ENCODE measurements around the gene ZNF655. TPM values are rescaled to one million over a fixed set of nuclear protein-coding genes. Genes with fewer than 3 reads are reported as not detected.
"Not testable (repeated sequence)": the region's sequence is repeated elsewhere in the genome, so short reads cannot be mapped to it uniquely, and the experiment has no call there.

Gene ZNF655, protein sequence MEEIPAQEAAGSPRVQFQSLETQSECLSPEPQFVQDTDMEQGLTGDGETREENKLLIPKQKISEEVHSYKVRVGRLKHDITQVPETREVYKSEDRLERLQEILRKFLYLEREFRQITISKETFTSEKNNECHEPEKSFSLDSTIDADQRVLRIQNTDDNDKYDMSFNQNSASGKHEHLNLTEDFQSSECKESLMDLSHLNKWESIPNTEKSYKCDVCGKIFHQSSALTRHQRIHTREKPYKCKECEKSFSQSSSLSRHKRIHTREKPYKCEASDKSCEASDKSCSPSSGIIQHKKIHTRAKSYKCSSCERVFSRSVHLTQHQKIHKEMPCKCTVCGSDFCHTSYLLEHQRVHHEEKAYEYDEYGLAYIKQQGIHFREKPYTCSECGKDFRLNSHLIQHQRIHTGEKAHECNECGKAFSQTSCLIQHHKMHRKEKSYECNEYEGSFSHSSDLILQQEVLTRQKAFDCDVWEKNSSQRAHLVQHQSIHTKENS
- 10.0 and 10.9 TPM in 2 replicates for total RNA-seq

DNA sequence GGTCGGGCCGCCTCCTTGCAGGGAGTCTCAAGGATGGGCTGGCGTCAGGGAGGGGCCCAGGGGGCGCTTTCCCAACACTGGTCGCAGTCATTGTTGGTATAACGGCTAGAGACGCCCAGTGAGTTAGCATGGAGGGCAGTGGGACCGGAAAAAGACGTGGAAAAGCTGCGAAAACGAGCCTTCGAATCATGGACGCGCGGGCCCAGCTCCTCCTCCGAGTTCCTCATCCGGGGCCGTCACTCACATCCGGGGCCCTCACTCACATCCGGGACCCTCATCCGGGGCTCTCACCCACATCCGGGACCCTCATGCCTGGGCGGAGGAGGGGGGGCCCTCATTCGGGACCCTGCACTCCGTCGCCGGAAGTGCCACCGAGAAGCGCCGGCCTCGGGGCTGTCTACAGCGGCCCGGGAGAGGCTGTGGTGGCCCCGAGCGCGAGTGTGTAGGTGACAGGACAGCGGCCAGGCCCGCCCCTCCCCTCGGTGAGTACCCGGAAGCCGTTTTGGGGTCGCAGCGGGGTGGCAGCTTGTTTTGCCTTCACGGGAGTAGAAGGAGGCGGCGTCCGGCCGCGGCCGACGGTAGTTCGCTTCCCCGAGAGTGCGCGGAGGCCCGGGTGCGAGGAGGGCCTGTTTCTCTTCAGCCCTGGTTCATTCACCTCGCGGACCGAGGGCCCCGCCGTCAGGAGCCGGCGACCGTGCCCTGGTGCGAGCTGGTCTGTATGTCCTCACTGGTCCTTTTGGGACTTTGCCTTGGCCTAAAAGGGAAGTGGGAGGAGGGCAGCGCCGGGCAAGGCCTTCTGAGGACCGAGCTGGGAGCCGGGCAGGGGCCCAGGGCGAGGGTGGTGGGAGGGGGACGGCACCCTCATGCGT is at the start of gene ZNF655:
Gene ZNF655 (plus strand): TSS at position 337 of the 869 bp plus-strand sequence. CDS start 1,918 bp downstream, outside the sequence.
- DNase-seq, result peak; percentile 60

GRCh38 chr7:99514050-99514449 is 44.4 kb upstream of the ZNF655 start:
- peak; percentile 39 for DNase-seq

- DNase-seq, result no peak
Observed at GRCh38 chr7:99521399-99521798, 37.0 kb upstream of the ZNF655 start.

GRCh38 chr7:99525713-99526440 is 32.6 kb upstream of the ZNF655 start:
- DNase-seq, result peak; percentile 31

DNA sequence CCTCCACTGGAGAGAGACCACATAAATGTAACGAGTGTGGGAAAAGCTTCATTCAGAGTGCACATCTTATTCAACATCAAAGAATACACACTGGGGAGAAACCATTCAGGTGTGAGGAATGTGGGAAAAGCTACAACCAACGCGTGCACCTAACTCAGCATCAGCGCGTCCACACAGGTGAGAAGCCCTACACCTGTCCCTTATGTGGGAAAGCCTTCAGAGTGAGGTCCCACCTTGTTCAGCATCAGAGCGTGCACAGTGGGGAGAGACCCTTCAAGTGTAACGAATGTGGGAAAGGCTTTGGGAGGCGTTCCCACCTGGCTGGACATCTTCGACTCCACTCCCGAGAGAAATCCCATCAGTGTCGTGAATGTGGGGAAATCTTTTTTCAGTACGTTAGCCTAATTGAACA is 27.1 kb upstream of the ZNF655 start:
- peak; percentile 6 for DNase-seq

DNA sequence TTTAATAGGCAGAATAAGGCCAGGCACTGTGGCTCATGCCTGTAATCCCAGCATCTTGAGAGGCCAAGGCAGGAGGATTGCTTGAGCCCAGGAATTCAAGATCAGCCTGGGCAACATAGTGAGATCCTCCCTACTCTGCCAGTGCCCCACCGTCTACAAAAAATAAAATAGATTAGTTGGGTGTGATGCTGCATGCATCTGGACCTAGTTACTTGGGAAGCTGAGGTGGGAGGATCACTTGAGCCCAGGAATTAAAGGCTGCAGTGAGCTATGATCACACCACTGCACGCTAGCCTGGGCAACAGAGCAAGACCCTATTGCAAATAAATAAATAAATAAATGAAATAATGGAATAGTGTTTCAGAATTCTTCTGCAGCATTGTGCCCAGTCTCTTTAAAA is 22.8 kb upstream of the ZNF655 start:
- DNase-seq, result no peak

GRCh38 chr7:99539213-99539811 is 19.1 kb upstream of the ZNF655 start:
- no peak for DNase-seq

- DNase-seq, result no peak
Observed at GRCh38 chr7:99540542-99540941, 17.9 kb upstream of the ZNF655 start.

- DNase-seq, result no peak
Observed at GRCh38 chr7:99541212-99541611, 17.2 kb upstream of the ZNF655 start.

DNA sequence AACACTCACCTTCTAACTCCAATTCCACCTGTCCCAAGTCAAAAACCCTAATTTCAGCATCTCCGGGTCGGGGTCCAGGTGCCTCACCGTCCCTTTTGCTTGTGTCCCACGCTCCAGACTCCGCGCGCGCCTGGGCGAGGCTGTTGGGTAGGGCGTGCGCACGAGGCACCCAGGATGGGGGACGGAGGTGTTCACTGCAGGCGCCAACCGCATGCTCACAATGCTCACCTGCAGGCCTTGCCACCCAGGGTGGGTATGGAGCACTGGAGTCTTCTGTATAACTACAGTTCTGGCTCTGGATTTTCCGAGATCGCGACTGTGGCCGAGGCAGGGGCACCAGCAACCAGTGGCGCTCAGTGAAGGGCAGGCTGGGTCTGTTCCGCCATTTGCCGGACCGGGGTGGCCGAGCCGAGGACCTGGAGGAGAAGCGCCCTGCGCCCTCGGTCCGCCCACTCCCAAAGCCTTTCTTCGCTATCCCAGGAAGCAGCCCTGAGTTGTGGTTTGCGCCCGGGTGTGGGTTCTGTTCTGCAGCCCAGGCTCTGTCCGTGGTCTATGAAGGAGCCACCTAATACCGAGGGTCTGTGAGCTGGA is 15.3 kb upstream of the ZNF655 start:
- DNase-seq, result no peak

GRCh38 chr7:99543916-99544315 is 14.5 kb upstream of the ZNF655 start:
- DNase-seq, result no peak

DNA sequence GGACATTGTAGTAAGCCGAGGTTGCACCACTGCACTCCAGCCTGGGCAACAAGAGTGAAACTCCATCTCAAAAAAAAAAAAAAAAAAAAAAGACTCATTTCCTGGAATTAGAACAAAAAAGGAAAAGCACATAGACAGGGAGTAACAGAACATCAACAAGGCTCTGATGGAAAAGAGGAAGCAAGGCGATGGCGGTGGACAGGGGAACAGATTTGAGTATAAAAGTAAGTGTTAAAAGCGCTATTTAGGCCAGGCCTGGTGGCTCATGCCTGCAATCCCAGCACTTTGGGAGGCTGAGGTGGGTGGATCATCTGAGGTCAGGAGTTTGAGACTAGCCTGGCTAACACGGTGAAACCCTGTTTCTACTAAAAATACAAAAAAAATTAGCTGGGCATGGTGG is 13.1 kb upstream of the ZNF655 start:
- DNase-seq, result not testable (repeated sequence)

GRCh38 chr7:99549545-99549944 is 8.9 kb upstream of the ZNF655 start:
- DNase-seq, result not testable (repeated sequence)

DNA sequence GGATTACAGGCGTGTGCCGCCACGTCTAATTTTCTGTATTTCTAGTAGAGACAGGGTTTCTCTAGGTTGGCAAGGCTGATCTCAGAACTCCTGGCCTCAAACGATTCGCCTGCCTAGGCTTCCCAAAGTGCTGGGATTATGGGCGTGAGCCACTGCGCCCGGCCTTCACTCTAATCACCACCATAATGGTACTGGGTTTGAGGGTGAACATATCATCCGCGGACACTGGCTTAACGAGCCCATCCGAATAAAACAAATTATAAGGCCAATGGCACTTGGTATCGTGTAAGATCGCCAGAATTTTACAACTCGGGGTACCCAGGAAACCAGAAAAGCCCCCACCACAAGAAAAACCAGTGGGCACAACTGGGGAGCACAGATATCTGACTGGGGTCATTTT is 7.1 kb upstream of the ZNF655 start:
- peak; percentile 24 for DNase-seq

GRCh38 chr7:99551767-99552463 is 6.5 kb upstream of the ZNF655 start, which contains the start of gene FAM200A:
FAM200A (minus strand) TSS chr7:99552114; CDS start chr7:99548407, 3,707 bp downstream.
- DNase-seq, result peak; percentile 95

GRCh38 chr7:99553039-99553438 is 5.4 kb upstream of the ZNF655 start:
- DNase-seq, result no peak

DNA sequence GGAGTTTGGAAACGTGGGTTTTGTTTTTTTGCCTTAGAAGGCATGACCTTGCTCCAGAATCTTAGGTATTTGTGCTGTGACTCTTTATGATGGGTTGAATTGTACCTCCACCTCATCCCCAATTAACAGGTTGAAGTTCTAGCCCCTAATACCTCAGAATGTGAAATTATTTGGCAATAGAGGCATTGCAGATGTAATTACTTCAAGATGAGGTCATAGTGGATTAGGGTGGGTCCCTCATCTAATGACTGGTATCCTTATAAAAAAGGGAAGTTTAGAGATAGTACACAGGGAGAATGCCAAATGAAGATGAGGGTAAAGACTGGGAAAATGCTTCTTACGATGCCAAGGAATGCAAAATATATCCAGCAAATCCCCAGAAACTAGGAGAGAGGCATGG is 3.5 kb upstream of the ZNF655 start:
- no peak for DNase-seq

GRCh38 chr7:99557196-99557607 is 1.2 kb upstream of the ZNF655 start:
- DNase-seq, result peak; percentile 24

DNA sequence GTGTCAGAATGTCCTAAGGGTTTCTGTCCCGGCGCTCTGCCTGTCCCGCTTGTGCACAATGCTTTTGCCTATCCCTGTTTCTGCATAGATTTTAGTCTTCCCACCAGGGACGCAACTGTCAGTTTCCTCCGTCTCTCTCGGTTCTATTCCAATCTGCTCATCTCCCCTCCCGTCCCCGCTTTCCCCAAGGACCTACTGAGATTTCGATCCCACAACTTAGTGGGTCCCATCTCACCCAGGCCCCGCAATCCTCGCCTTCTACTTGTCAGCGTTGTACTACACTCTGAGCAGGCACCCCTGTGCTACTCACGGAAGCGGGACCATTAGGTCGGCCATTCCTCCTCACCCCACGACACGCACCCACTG is 519 bp upstream of the ZNF655 start:
- no peak for DNase-seq

DNA sequence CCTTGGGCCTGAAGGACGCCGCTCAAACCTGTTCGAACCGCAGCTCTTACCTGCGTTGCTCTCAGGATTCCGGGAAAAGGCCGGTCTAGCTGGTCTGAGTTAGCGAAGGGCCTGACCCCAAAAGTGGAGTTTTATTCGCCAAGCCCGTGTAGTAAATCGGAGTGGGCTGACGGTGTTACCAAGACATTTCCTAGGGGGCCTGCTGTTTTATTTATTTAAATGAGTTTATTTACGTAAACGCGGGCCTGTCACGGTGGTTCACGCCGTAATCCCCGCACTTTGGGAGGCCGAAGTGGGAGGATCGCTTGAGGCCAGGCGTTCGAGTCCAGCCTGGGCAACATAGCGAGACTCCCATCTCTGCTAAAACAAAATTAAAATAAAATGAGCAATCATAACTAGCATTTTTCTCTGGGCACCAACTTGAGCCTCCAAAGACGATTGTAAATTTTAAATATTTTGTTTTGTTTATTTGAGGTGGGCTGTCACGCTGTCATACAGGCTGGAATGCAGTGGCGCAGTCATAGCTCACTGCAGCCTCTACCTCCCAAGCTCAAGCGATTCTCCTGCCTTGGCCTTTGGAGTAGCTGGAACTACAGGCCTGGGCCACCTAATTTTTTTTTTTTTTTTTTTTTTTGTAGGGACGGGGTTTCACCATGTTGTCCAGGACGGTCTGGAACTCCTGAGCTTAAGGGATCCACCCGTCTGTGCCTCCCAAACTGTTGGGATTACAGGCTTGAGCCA is 903 bp downstream of the ZNF655 start:
- DNase-seq, result no peak

All from dermis blood vessel endothelial cell (primary cell).